Stimulated activated CD4-positive, alpha-beta T cell treated with anti-CD3 and anti-CD28 coated beads, Interleukin-2, amount 100 ng/mL, for 4 hours (primary cell): Measurements from ENCODE around the gene COL18A1.
"Not testable (repeated sequence)": the region's sequence is repeated elsewhere in the genome, so short reads cannot be mapped to it uniquely, and the experiment has no call there.

Experiments
- DNase-seq: peaks from one replicate; pipeline ENCODE4 v3.0.0-alpha.2; 2020; ENCODE audit warnings: low read depth

COL18A1 gene

DNA sequence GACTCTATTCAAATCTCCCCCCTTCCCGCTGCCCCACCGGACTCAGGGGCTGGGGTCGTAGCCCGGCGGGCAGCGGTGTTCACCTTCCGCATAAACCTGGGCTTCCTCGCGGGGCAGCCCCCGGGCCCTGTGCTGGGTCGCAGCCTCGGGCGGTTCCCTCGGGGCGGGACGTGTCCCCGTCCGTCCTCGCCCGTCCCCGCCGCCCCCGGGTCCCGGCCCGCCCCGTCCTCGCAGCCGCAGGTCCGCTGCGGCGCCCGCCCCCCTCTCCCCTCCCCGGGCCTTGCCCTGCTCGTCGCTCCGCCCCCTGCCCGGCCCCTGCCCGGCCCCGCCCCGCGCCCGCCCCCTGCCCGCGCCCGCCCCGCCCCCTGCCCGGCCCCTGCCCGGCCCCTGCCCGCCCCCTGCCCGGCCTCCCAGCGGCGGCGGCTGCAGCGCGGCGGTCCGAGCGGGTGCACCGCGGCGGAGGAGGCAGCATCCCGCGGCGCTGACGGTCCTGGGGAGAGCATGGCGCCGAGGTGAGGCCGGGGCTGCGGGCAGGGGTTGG, at the start of gene COL18A1:
COL18A1 (plus strand) TSS at position 436 of the 541 bp plus-strand sequence; CDS start at position 502, 66 bp downstream.
- DNase-seq = peak; percentile 29

DNA sequence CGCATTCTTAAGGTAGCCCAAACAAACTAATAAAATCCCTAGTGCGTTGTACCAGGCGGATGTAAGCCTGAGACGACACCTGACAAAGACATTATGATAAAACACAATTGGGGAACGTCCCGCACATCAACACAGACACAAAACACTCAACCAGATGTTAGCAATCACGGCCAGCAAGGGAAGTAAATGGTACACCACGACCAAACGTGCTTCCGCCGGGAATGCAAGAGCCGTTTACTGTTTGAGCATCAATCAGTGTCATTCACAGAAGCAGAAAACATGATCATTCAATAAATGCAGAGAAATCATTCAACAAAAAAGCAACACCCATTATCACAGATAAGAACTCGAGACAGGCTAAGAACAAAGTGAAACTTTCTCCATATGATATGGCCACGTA, 49.4 kb upstream of the COL18A1 start:
- no peak for DNase-seq

DNA sequence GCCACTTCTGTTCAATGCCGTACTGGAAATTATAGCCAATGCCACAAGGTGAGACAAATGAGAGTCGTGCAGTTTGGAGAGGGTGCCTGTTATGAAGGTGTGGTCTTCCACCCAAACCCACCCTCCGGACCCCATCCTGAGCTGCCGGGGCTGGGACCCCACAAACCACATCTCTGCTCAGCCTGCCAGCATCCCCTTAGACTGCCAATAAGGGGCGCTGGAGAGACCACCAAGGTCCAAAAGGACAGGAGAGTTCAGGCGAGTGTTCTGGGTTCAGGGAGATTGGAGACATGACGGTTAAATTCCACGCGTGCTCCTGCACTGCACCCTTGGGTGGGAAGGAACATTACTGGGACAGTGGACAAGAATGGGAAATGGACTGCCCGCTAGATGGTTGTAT, 48.7 kb upstream of the COL18A1 start:
- DNase-seq = no peak

DNA sequence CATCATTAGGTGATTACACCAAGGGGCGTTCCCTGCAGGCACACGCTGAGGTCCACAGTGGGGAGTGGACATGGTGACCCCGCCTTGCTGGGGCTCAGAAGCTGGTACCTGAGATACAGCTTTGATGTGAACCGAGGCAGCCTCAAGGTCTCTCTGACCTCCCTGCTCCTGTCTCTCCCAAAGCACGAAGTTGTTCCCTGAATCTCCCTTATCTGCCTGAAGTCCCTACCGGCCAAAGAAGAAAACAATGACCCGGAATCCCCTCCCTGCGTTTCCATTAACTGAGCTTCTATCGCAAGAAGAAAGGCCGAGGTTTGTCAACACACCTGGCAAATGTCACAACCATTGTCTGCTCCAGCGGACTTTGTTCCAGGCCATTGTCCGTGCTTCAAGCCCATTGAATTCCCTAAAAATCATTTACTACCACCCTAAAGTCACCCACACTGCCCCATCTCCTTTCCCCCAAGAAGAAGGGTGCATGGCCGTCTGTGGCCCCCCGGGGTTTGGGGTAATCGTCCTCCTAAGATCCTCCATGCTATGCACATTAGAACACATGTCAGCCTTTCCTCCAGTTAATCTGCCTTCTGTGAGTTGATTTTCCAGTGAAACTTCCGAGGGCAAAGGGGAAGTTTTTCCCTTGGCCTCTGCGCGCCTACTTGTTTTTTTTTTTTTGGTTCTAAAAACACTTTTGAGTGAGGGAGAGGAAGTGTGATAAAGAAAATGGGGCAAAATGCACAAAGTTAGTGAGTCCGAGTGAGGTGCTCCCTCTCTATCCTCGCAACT, 48.1 kb upstream of the COL18A1 start:
- no peak for DNase-seq

DNA sequence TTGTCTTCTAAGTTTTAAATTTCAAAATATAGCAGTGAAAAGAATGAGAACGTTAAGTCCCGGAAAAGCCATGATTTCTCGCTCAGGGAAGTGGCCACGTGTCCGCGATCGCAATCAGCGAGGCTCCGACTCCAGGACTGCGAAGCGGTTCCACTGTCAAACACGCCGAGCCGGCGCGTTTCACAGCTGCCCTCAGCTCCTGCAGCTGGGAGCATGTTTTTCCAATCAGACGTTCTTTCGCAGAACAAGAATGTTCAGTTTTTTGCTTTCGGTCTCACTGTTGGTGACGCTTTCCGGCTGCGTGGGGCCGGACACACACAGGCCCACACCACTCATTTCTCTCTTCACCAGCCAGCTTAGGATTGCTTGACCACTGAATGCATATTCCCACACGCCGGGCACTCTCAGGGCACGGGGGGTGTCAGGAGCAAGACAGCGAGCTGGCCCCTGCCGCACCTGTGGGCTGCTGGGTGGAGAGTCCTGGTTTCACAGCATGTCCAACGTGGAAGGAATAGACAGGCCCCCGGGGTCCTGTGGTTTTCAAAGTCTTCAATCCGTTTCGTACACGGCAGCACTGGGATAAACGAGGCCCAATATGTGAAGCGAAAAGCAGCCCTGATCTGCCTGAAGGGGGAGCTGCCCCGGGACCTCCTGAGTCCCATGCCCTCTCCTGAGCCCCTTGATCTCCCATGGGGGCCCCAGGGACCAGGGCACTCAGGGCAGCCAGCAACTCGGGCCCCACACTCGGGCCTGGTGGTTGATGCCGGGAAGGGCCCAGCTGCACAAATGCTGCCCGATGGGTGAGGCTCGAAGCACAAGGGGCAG, 47.3 kb upstream of the COL18A1 start:
- no peak for DNase-seq

DNA sequence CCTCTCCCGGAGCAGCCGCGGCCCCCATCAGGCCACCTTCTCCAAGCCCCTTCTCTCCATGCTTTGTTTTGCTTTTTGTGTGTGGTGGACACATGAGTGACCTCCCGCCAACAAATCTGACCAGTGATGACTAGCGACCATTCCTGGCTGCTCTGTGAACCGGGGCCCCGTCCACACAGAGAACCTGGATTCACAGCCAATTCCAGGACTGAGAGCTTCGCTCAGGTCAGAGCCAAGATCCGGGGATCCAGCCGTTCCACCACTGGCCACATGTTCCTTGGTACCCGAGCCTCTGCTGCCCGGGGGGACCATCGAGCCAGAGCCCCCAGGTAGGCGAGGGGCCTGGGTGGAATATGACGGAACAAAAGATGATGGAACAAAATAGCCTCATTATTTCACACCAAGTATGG, 46.7 kb upstream of the COL18A1 start:
- no peak for DNase-seq

DNA sequence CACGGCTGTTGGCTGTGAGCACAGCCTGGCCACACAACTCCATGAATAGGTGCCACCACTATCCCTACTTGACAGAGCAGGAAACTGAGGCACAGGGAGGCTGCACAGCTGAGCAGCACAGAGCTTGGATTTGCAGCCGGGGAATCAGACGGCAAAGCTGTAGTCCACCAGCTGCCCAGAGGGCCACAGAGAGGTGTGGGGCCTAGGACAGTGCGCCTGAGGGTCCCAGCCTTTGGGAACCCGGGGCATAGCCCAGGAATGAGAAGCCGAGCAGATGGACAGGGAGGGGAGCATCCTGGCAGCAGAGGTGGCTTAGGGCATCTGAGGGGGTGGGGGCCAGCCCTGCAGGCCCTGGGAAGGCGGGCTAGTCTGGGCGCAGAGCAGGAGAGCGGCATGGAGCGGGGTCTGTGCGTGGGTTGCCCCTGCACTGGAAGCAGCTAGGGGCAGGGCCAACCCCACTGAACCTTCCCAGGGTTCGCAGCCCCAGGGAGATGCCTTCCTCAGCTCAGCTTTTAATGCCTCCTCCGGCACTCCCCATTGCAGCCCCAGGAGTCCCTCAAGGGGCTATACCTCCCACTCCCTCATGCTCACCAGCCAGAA, 46.2 kb upstream of the COL18A1 start:
- DNase-seq = no peak

DNA sequence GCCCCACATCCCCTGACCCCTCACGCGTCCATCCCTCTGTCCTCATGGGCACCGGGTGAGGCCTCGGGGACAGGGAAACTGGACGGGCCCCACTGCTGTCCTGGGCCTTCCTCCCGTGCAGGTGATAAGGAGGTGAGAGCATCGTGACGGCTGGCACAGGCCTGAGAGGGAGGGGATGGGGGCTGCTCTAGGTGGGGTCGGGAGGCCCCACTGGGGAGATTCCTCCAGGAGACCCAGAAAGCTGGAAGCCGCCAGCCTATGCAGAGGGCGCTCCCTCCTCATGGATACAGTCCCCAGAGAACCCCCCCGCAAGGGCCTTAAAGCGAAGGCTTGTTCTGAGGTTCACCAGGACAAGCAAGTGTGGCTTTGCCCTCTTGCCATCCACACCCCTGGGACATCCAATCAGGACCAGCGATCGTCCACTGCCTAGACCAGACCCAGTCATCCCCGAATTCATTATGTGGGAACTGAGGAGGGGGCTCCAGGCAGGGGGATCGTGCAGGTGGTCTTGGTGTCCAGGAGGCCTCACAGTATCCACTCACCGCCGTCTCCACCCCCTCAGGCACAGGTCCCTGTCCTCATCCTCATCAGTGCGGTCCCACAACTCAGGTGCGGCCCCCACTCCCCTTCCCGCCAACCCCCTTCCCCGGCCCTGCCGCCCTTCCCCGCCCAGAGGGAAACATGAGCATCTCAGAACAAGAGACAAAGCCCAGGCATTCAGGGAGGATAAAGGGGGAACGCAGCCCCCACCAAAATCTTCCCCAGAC, 45.3 kb upstream of the COL18A1 start:
- DNase-seq = no peak

DNA sequence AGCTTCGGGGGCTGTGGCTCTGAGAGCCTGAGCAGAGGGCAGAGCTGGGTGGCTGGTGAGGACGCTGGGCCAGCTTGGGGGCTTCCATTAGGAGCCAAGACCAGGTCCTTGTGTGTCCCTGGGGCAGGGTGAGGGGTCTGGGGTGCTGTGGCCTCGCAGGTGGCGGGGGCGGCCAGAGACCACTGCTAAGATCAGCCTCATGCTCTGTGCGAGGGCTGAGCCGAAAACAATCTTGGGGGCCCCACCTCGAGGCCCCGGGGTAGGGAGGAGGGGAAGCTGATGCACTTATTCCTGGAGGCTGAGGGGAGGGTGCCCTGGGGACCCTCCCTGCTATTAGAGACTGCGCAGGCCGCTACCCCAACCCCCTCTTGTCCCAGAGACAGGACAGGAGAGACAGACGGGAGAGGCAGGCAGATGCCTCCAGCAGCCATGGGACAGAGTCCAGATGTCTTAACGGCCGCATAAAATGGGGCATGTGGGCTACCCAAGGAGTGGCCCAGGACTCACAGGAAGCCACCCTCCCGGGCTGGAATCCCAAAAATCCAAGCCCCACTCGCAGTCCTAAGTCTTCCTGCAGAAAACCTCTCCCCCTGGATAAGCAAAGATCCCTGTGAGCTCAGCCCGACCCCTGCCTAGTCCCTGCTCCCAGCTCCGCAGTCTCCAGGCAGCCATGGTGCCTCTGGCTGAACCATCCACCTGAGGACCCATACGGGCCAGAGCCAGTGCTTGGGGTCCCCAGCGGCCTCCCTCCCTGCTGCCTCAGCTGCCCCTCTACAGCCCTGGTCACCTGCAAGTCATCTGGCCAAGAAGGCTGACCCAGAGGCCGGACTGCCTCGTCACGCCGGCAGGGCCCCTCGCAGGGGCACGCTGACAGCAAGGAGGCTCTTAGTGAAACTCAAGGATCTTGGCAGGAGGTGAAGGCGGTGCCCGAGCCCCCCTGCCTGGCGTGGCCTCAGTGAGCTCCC, 43.6 kb upstream of the COL18A1 start:
- DNase-seq = no peak

DNA sequence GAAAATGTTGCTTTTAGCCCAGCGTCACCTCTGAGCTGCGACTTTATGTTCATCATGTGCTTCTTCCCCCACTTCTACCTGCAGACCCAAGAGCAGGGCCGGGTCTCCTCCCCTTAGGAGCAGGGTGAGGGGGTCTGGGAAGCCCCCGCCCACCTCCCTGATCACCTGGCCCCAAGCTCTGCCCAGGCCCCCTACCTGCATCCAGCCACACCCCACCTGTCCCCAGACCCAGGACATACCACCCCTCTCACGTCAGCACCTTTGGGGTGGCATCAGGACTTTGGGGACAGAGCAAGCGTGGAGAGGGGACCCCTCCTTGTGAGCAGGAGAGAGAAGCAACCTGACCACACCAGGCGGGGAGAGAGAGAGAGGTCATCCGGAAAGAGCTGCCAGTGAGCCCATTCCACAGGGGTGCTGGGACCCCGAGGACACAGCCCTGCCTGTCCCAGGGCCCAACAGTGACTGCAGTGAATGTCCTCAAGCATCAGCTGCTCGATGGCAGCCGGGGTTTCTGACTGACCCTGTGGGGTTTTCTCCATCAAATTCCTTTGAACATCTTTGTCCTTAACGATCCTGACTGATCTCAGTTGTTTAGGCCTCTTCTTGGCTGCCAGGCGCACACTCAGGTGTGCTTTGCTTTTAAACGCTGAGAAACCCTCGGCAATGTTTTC, 42.8 kb upstream of the COL18A1 start:
- DNase-seq = no peak

DNA sequence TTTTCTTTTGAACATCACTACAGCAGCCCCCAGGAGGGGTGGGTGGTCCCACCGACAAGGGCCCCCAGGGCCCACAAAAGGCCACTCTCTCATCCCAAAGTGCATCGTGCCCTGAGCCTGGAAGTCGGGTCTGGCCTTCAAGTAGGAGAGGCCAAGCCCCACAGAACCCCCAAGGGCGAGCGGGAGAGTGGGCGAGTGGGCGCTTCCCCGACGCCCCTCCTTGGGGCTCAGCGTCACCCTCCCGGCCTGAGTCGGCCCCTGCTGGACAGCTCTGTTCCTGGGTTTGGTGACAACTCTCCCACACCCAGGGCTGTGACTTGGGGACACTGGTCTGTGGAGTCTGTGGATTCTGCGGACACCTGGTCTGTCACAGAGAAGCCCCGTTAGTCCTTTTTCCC, 42.2 kb upstream of the COL18A1 start:
- no peak for DNase-seq

DNA sequence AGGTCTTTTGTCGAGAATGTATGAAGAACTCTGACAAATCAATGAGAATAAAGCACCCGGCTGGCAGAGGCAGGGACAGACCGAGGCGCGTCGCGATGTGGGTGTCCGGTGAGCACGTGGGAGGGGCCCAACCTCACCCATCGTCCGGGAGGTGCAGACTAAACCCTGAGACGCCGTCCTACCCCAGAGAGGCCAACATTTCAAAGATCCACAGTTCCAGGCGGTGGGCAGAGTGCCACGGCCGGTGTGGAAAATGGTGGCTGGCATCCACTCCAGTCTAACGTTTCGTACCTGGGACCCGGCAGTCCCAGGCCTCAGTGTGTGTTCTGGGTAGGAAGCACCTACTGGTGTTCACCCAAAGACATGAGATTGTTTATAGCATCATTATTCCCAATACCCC, 41.7 kb upstream of the COL18A1 start:
- DNase-seq = not testable (repeated sequence)

DNA sequence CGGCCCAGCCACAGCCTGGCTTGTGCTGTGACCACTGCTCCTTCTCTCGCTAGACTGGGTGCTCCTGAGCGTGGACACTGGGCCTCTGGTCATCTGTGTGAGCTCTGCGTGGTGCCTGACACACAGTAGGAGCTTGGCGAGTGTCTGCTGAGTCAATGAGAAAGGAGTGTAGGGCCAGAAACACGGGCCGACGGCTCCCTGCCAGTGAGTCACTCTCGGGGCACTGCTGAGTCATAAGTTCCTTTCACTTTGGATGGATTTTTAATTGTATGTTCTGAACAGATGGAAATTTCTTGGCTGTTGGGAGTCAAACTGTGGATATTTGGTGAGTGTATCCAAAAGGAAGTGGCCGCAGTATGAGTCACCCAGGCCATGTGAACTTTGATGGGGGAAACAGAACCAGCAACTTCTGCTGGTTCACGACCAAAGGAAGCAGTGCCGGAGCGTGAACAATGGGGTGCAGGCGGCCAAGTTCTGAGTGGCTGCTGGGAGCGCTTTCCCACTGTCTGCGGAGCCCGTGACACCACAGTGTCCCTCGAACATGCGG, 41.0 kb upstream of the COL18A1 start:
- peak; percentile 18 for DNase-seq

DNA sequence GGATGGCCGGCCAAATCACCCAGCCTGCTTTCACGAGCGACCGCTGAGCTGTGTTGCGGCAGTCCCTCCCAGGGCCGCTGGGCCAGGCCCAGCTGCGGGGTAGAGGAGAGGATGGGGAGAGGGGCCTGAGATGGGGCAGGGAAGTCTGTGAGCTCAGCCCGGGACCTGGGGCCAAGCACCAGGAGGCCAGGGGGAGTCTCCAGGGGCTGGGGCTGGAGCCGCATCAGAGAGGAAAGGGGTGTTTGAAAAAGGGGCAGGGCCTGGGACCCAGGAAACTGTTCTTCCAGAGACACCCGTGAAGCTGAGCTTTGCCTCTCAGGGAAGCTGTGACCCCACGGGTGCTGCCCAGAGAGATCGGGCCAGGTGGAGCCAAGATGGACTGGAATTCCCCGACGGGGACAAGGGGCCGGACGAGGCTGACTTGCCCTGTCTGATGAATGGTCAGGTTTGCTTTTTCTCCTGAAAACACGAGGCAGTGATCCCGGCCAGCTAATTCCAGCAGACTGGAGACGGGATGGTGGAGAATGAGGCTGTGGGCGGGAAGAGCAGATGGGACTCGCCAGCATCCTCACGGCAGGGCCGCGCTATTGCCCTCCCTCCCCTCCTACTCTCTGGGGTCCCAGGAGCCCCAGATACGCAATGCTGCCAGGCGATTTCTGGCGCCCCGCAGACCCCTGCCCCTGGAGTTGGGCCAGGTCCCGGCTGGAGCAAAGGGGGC, 40.3 kb upstream of the COL18A1 start:
- no peak for DNase-seq

DNA sequence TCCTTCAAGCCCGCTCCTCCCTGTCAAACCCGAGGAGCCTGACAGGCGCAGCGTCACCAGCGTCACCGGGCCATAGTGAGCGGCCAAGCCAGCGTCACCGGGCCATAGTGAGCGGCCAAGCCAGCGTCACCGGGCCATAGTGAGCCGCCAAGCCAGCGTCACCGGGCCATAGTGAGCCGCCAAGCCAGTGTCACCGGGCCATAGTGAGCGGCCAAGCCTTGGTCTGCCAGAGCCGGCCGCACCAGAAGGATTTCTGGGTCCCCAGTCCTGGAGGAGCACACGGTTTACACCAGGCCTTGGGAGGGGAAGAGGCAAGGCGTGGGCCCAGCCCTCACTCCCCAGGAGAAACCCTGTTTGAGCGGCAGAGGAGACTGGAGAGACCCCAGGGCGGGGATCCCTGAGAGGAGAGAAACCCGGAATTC, 39.8 kb upstream of the COL18A1 start:
- no peak for DNase-seq

DNA sequence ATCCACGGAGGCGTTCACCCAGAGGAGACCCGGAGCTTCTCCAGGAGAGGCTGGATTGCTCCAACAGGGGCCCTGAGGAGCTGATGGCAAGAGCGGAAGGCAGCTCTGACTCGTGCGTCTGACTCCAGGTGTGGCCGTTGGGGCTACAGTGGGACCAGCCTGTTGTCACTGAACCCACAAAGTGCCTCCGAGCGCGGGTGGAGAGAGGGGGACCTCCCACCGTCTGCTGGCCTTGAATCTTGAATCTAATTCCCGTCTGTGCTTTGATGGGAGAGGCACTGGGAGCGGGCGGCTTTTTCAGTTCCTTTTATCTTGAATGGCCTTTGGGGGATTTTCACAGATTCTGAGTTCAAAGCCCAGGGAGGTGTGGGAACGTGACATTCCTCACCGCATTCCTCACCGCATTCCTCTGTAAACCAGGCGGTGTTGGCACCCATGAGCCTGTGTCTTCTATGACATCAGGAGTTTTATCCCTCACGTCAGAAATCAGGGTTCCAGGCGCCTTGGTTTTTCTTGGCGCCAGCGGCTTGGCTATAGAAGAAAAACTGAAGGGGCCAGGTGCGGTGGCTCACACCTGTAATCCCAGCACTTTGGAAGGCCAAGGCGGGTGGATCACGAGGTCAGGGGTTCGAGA, 39.2 kb upstream of the COL18A1 start:
- DNase-seq = no peak

DNA sequence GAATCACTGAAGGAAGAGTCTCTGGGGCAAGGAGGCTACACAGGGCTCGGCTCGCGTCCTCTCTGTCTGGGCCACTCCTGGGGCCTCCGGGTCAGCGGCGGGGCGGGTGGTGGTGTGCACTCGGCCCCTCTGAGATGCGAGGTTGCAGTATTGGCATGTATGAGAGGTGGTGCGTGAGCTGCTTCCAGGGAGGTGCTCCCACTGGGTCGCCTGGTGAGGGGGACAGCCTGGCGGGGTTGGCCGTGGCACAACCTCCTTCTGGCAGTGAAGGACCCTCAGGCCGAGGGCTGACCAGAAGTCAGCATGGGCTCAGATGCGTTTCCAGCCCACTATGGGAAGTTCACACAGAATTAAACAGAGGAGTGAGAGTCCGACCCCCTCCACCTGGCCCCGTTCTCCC, 38.5 kb upstream of the COL18A1 start:
- DNase-seq = no peak

DNA sequence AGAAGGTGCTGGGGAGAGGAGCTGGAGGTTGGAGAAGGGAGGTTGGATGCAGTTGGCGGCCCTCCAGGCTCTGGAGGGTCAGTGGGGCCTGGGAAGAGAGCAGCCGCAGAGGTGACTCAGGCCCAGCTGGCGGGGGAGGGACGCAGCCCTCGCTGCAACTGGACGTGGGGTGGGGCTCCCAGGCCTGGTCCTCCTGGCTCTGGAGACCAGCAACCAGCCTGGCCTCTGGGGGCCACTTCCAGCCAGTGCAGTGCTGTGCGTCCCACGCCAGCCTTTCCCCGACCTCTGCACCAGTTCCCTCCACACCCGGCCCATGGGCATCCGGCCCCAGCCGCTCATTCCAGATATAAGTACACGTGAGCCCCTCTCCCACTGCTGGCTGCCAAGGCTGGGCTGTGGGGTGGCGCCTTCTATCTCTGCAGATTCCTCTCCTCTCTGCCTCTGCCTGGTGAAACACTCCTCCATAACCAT, 38.0 kb upstream of the COL18A1 start:
- no peak for DNase-seq
